Adipocyte (in vitro differentiated cells): ENCODE results near the gene TCAIM.
A peak's percentile ranks its signal among the peaks of the same experiment; 100 is the strongest.

Source experiments
- DNase-seq: peaks from one replicate; pipeline ENCODE4 v3.0.0-alpha.2; 2015; ENCODE audit warnings: low read depth
- H3K27me3 ChIP-seq: replicated peaks from 2 replicates; pipeline ENCODE4 v1.7.0; 2013; ENCODE audit warnings: mild to moderate bottlenecking, low read length, moderate library complexity; ENCODE audit not compliant: control insufficient read depth, insufficient read depth
- H3K36me3 ChIP-seq: 2 replicates; pipeline ENCODE4 v1.7.0; 2013; ENCODE audit warnings: low read length, mild to moderate bottlenecking, moderate library complexity; ENCODE audit not compliant: control insufficient read depth, insufficient read depth, severe bottlenecking
- H3K4me1 ChIP-seq: 2 replicates; pipeline ENCODE4 v1.7.0; 2013; ENCODE audit warnings: mild to moderate bottlenecking, low read length, moderate library complexity; ENCODE audit not compliant: control insufficient read depth, insufficient read depth
- H3K4me3 ChIP-seq: 2 replicates; pipeline ENCODE4 v1.7.0; 2013; ENCODE audit warnings: mild to moderate bottlenecking, low read length, moderate library complexity
- H3K9ac ChIP-seq: 2 replicates; pipeline ENCODE4 v1.7.0; 2013; ENCODE audit warnings: mild to moderate bottlenecking, low read length, moderate library complexity
- H3K9me3 ChIP-seq: 2 replicates; pipeline ENCODE4 v1.7.0; 2013; ENCODE audit warnings: mild to moderate bottlenecking, low read length, moderate library complexity; ENCODE audit not compliant: control insufficient read depth

TCAIM gene, protein sequence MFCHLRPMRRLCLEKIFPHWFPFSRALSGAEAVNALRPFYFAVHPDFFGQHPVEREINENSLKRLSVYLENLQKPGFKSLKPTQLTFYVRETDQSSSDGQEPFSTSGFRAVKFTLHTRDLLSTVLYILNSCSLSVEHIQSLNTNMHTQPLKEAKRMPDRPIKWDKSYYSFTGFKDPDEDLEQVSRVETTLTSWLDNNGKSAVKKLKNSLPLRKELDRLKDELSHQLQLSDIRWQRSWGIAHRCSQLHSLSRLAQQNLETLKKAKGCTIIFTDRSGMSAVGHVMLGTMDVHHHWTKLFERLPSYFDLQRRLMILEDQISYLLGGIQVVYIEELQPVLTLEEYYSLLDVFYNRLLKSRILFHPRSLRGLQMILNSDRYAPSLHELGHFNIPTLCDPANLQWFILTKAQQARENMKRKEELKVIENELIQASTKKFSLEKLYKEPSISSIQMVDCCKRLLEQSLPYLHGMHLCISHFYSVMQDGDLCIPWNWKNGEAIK

DNA sequence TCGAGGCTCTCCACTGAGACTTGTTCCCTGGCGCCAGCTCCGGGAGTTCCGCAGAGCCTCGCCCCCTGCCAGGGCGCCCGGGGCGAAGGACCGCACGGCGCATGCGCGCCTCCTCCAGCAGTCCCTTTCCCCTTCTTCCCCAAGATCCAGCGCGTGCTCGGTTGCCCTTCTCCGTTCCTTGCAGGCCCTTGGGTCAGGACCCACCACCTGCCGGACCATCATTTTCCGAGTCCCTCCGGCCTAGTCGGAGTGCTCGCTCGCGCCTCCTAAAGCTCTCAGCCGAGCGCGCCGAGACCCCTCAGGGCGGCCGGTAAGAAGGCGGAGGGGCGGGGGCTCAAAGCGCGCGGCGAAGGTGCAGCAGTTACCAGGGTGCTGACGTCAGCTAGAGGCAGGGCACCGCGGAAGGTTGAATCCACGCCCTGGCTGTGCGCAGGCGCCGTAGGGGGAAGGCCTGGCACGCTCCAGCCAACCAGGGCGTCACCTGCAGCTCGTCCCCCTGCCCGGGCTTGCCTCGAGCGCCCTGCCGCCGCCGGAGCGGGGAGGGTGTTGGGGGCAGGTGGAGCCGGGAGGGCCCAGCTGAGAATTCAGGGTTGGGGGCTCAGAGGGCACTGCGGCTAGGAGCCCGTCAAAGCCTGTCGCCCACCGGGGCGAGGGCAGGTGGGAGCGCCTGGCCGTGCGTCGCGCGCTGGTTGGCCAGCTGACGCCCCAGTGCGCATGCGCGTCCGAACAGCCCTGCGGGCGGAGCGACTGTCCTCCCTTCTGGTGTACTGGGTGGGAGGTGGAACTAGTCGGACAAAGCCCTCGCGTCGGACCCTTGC lies at the start of gene TCAIM:
TCAIM (plus strand) TSS at position 757 of the 818 bp plus-strand sequence. CDS start 16,017 bp downstream, outside the sequence.
- peak; percentile 98 for DNase-seq
- H3K36me3 ChIP-seq = no peaks in the 10 kb centered on the region
- no peaks in the 10 kb centered on the region for H3K9me3 ChIP-seq
- peak within 1 kb of the TSS; percentile 88 for H3K9ac ChIP-seq
- H3K27me3 ChIP-seq = no peaks in the 10 kb centered on the region
- peaks cover 22% of the 10 kb centered on the region for H3K4me1 ChIP-seq
- H3K4me3 ChIP-seq = peak within 1 kb of the TSS; percentile 91

DNA sequence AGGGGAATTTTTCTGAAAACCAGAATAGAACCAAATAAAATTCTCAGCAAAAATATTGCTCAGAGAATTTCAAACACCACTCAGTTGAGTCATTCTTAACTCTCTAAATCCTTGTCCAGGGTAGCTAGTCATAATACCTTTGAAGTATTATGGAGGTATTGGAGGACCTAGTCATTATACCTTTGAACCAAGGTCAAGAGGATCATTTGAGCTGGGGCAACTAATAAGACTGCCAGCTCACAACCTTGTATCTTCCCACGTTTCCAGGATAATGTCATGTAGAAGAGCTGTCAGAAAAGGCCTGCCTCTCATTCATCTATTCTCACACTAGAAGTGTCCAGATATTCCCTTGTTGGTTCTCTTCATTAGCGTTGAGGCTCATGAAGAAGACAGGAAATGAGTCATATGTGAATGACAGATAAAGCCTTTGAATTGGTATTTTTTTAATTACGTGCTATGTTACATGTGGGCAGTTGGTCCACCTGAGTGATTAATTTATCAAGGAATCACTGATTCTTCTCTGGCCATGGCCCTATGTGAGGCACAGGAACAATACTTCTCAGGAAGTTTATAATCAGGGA lies 48.6 kb upstream of the TCAIM start:
- H3K27me3 ChIP-seq = no peaks in the 10 kb centered on the region
- no peak for DNase-seq
- H3K9ac ChIP-seq = no peak overlapping the region
- no peak overlapping the region for H3K4me3 ChIP-seq
- H3K4me1 ChIP-seq = no peaks in the 10 kb centered on the region
- no peaks in the 10 kb centered on the region for H3K36me3 ChIP-seq
- H3K9me3 ChIP-seq = no peaks in the 10 kb centered on the region

DNA sequence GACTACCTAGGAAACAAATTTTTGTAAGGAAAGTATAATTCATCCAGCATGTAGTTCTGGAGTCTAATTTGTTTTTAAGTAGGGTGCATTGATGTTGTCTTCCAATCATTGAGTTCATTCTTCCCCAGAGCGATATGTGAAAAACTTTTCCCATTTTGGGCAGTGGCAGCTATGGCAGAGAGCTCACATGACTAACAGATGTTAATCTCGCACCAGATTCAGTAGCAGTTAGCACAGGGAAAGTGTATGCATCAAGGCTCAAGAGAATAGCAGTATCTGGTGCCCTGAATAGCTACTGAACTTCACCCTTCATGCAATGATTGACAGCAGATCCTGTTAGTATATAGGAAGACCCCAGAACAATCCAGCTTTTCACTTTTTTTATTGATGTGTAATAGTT lies 46.3 kb upstream of the TCAIM start:
- H3K9ac ChIP-seq = no peak overlapping the region
- H3K9me3 ChIP-seq = no peaks in the 10 kb centered on the region
- no peak for DNase-seq
- no peaks in the 10 kb centered on the region for H3K36me3 ChIP-seq
- H3K4me1 ChIP-seq = no peaks in the 10 kb centered on the region
- H3K27me3 ChIP-seq = no peaks in the 10 kb centered on the region
- H3K4me3 ChIP-seq = no peak overlapping the region

DNA sequence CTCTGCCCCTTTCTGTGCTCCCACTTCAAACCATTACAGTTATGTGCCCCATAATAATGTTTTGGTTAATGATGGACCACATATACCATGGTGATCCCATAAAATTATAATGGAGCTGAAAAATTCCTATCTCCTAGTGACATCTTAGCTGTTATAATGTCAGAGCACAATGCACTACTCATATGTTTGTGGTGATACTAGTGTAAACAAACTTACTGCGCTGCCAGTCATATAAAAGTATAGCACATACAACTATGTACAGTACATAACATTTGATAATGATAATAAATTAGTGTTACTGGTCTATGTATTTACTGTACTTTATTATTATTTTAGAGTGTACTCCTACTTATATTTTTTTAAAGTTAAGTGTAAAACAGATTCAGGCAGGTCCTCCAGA lies 45.6 kb upstream of the TCAIM start:
- DNase-seq = no peak
- no peaks in the 10 kb centered on the region for H3K27me3 ChIP-seq
- no peak overlapping the region for H3K9ac ChIP-seq
- H3K4me1 ChIP-seq = no peaks in the 10 kb centered on the region
- no peaks in the 10 kb centered on the region for H3K9me3 ChIP-seq
- H3K4me3 ChIP-seq = no peak overlapping the region
- no peaks in the 10 kb centered on the region for H3K36me3 ChIP-seq

DNA sequence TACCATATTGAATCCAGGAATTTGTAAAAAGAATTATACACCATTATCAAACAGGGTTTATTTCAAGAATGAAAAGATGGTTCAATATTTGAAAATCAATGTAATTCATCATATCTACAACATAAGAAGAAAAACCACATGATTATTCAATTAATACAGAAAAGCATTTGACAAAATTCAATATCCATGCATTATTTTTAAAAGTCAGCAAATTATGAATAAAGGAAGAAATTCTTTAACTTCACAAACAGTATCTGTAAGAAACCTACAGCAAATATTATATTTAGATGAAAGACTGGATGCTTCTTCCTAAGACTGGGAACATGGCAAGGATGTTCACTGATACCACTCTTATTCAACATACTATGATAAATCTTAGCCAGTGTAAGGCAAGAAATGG lies 41.3 kb upstream of the TCAIM start:
- no peaks in the 10 kb centered on the region for H3K36me3 ChIP-seq
- no peak overlapping the region for H3K9ac ChIP-seq
- DNase-seq = no peak
- no peaks in the 10 kb centered on the region for H3K27me3 ChIP-seq
- no peaks in the 10 kb centered on the region for H3K4me1 ChIP-seq
- no peak overlapping the region for H3K4me3 ChIP-seq
- no peaks in the 10 kb centered on the region for H3K9me3 ChIP-seq

DNA sequence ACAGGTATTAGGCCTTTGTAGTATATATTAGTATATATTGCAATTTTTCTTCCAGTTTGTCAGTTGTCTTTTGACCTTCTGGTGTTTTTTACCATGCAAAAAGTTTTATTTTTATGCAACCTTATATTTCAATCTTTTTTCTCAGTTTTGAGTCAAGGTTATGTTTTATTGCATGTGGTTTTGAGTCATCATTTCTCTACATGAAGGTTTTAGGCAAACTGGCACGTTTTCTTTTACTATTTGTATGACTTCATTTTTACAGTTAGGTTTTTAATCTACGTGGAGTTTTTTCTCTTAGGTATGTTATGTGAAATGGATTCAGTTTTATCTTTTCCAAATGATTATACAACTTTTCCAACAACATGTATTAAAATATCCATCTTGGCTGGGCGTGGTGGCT lies 36.8 kb upstream of the TCAIM start:
- Histone ChIP-seq H3K4me1 (no peaks in the 10 kb centered on the region), H3K27me3 (no peaks in the 10 kb centered on the region)

DNA sequence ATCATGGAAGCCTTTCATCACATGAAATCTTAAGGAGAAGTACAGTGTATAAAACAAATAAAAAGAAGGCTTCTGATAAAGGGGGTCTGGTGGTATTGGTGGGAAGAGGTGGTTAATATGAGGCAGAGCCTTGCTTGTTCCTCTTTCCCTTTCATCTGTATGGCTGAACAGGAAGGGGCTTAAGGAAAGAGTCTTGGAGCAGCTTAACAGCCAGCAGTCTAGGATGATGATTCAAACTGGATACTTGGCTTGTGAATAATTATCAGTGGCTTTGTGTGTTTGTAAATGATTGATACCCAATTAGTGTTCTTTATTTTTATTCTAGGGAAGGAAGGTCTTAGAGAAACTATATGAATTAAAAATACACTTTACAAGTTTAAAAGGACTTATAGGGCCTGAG lies 29.1 kb upstream of the TCAIM start:
- H3K27me3 ChIP-seq = no peaks in the 10 kb centered on the region
- no peak overlapping the region for H3K9ac ChIP-seq
- no peaks in the 10 kb centered on the region for H3K4me1 ChIP-seq
- DNase-seq = no peak
- no peak overlapping the region for H3K4me3 ChIP-seq
- H3K9me3 ChIP-seq = no peaks in the 10 kb centered on the region
- no peaks in the 10 kb centered on the region for H3K36me3 ChIP-seq

More for the DNA sequence above, 36.8 kb upstream of the TCAIM start:
- no peak overlapping the region for H3K4me3 ChIP-seq
- H3K9me3 ChIP-seq = no peaks in the 10 kb centered on the region
- no peak for DNase-seq
- no peaks in the 10 kb centered on the region for H3K36me3 ChIP-seq
- H3K9ac ChIP-seq = no peak overlapping the region

DNA sequence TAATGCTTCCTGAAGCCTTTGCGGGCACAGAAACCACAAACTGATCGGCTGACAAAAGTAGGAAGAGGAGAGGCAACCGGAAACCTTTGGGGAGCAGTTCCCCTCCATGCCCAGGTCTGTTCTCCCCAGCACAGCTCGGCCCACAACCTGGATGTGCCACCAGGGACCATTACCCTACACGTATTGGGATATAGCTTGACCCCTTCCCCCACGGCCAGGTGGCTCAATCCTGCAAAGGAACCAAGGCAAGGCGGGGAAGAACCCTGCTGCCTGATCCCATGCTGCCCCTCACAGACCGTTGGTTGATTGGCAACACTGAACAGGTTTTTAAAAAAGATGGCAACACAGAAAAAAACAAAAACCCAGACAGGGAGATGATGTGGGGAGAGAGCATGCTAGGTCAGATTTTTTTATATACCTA lies 19.7 kb upstream of the TCAIM start:
- H3K4me1 ChIP-seq = no peaks in the 10 kb centered on the region
- no peaks in the 10 kb centered on the region for H3K27me3 ChIP-seq
- H3K4me3 ChIP-seq = no peak overlapping the region
- H3K9me3 ChIP-seq = no peaks in the 10 kb centered on the region
- no peaks in the 10 kb centered on the region for H3K36me3 ChIP-seq
- DNase-seq = no peak
- no peak overlapping the region for H3K9ac ChIP-seq

DNA sequence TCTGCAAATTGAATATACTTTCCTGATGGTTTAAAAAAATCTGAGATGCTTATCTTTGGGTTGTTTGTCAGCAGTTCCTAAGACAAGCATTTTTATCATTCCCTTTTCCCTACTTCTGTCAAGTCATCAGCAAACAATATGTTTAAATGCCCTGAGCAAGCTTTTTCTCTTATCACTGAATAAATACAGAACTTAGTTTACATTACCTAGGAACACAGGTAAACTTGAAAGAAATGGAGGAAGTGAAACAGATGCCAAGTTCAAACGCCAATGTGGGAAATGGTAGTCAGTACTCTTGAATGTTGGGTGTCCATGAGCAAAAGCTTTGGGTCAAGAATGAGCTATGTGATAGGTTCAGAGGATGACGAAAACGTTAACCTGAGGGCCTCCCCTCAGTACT lies 17.2 kb upstream of the TCAIM start:
- Histone ChIP-seq H3K4me1 (no peaks in the 10 kb centered on the region), H3K9ac (no peak overlapping the region), H3K9me3 (no peaks in the 10 kb centered on the region), H3K36me3 (no peaks in the 10 kb centered on the region), H3K4me3 (no peak overlapping the region), H3K27me3 (no peaks in the 10 kb centered on the region)
- DNase-seq = no peak

DNA sequence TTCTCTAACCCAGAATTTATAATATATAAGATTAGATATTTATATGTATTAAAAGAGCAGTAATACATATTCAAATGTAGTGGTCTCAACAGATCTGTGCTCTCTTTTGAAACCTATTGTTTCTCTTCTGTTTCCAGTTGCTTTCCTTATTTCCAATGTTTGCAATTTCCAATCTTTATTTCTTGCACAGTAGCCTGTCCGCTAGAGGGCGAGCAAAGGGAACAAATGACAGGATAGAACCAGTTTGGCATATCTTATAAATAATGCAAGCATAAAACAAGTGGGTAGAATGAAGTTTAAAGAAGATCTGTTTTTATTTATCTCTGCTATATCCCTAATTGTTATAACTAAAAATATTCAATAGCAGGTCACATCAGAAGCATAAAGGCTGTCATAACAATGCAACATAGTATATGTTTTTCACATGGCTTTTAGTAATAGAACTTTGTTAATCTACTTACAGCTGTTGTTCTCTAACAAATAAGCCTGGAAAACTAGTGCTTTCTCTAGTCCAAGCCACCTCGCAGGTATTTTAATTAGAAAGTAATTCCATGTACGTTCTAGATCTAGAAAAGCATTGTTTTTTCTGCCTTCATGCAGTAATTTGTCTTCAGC lies 15.1 kb upstream of the TCAIM start:
- Histone ChIP-seq H3K9me3 (no peaks in the 10 kb centered on the region), H3K9ac (no peak overlapping the region), H3K4me1 (no peaks in the 10 kb centered on the region), H3K36me3 (no peaks in the 10 kb centered on the region), H3K4me3 (no peak overlapping the region), H3K27me3 (no peaks in the 10 kb centered on the region)
- DNase-seq = peak; percentile 92

DNA sequence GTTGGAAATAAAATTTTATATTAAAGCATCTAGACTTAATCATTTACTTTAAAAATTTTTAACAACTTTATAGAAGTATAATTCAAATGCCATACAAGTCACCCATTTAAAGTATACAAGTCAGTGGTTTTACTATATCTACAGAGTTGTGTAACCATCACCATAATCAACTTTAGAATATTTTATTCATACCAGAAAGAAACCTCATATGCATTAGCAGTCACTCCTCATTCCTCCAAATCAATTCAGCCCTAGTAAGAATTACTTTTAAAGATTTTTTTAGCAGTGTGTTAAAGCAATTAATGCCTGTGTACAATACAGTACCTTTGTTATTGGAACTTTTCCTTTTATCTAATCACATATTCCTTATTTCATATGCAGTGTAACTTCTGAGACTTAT lies 14.0 kb upstream of the TCAIM start:
- no peak for DNase-seq

More for the DNA sequence above, 14.0 kb upstream of the TCAIM start:
- Histone ChIP-seq H3K4me1 (no peaks in the 10 kb centered on the region), H3K27me3 (no peaks in the 10 kb centered on the region), H3K9ac (no peak overlapping the region), H3K9me3 (no peaks in the 10 kb centered on the region), H3K36me3 (no peaks in the 10 kb centered on the region), H3K4me3 (no peak overlapping the region)
